Esophagus muscularis mucosa (tissue), 4 donors: ENCODE results near the gene ADAMTSL1. TPM values are rescaled to one million over a fixed set of nuclear protein-coding genes. Genes with fewer than 3 reads are reported as not detected.

ENCODE experiments used
- DNase-seq: peaks from one replicate; pipeline ENCODE4 v3.0.0-alpha.2; 2017; ENCODE audit errors: extremely low spot score
- H3K27ac ChIP-seq, 4 donors: fragments of 200-600 bp; sonication (generic); replicated peaks in 1 of 4; 1 replicate in 3 of 4; 2 replicates in 1 of 4; pipeline ENCODE4 v1.5.1; 2016 to 2019; ENCODE audit warnings: mild to moderate bottlenecking in 1 of 4
- H3K27me3 ChIP-seq, 4 donors: fragments of 200-600 bp; sonication (generic); one replicate each; pipeline versions ENCODE4 v1.5.1 to v1.6.0; 2016 to 2019
- H3K36me3 ChIP-seq, 4 donors: fragments of 200-600 bp; sonication (generic); one replicate each; pipeline ENCODE4 v1.5.1; 2016 to 2019
- H3K4me1 ChIP-seq, 4 donors: fragments of 200-600 bp; sonication (generic); one replicate each; pipeline ENCODE4 v1.5.1; 2016 to 2019
- H3K4me3 ChIP-seq, 4 donors: fragments of 200-600 bp; sonication (generic); 1 replicate in 2 of 4; 2 replicates in 2 of 4; pipeline ENCODE4 v1.5.1; 2016 to 2019; ENCODE audit warnings: mild to moderate bottlenecking in 4 of 4, moderate library complexity in 1 of 4
- H3K9me3 ChIP-seq, 4 donors: fragments of 200-600 bp; sonication (generic); 1 replicate in 3 of 4; 2 replicates in 1 of 4; pipeline ENCODE4 v1.5.1; 2016 to 2019
- EP300 ChIP-seq: sonication (generic); formaldehyde crosslinking; IDR thresholded peaks from one replicate; pipeline ENCODE4 v1.6.1; 2017; ENCODE audit warnings: antibody characterized with exemption
- POLR2A ChIP-seq: fragments of 450-650 bp; IDR thresholded peaks from one replicate; pipeline ENCODE4 v1.6.1; 2017; ENCODE audit warnings: antibody characterized with exemption, moderate library complexity, mild to moderate bottlenecking, low read depth
- POLR2AphosphoS5 ChIP-seq, 2 donors: sonication (generic); formaldehyde crosslinking; IDR thresholded peaks; one replicate each; pipeline ENCODE4 v1.6.1; 2017; ENCODE audit warnings: antibody characterized with exemption in 2 of 2
- WGBS: methylation state at CpG from one replicate; pipeline ENCODE4 v1.1.5; 2018; 5-methylcytosine and 5-hydroxymethylcytosine counted together
- intact Hi-C: fragments of 100-400 bp; cut with DNase I; formaldehyde crosslinking; loops from one replicate; pipeline ENCODE4 v1.15.1; 2023
- total RNA-seq, 4 donors: library from RNA; depleted of rRNA; stranded (reverse); fragments of >200 nt; gene quantifications; one replicate each; pipeline versions ENCODE4 v1.1.0 to v1.2.1, GENCODE V29; 2016
- TF ChIP-seq, protein P1 (sequence below), 3 experiments: fragments of 200-600 bp in 2 of 3; fragments of 450-650 bp in 1 of 3; sonication (generic) in 2 of 3; IDR thresholded peaks; one replicate each; pipeline ENCODE4 v1.5.1; 2017 to 2019; ENCODE audit warnings: antibody characterized with exemption in 3 of 3, mild to moderate bottlenecking in 2 of 3, moderate library complexity in 1 of 3

ADAMTSL1 gene
- total RNA-seq, 4 donors from 2014 or later = 81.7 to 172 (median 145) TPM

DNA sequence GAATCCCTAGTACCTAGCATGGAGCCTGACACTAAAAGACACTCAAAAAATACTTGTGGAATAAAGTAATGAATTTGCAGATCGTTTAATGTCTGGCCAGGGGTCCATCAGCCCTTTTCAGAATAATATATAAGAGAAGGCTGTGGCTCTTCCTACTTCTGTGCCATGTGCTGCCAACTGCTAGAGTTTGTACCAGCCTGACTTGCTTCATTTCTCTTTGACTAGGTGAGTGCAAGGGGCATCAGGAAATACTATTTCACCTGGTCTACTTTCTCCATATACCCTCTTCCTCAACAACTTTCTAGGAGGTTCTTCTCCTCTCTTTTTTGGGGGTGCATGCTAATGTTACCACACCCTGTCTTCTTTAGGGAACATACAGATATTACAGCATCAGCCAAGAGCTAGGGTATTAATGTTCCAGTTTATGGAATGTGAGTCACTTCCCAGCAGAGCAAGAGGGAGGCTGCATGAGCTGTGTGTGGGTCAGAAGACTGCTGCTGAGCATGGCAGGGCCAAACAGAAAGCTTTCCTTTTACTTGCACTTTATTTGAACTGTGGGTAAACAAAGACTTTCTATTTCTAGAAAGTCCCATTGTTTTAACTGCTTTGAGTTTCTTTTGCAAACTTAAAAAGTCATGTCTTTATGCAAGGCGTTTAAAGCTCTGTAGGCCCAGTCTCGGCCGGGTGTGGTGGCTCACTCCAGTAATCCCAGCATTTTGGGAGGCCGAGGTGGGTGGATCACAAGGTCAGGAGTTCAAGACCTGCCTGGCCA lies 158.9 kb downstream of the ADAMTSL1 start:
- intact Hi-C loops = no loop called here
- H3K27me3 ChIP-seq = no peaks in the 10 kb centered on the region
- peaks cover 16 to 39% (median 31%) of the 10 kb centered on the region in 4 donors for H3K4me1 ChIP-seq
- TF ChIP-seq POLR2A (no peak), EP300 (peak; percentile 70), POLR2AphosphoS5 (IDR thresholded peaks at IDR 0.05) (peak; percentile 55 to 73)
- TF ChIP-seq, protein P1, sequence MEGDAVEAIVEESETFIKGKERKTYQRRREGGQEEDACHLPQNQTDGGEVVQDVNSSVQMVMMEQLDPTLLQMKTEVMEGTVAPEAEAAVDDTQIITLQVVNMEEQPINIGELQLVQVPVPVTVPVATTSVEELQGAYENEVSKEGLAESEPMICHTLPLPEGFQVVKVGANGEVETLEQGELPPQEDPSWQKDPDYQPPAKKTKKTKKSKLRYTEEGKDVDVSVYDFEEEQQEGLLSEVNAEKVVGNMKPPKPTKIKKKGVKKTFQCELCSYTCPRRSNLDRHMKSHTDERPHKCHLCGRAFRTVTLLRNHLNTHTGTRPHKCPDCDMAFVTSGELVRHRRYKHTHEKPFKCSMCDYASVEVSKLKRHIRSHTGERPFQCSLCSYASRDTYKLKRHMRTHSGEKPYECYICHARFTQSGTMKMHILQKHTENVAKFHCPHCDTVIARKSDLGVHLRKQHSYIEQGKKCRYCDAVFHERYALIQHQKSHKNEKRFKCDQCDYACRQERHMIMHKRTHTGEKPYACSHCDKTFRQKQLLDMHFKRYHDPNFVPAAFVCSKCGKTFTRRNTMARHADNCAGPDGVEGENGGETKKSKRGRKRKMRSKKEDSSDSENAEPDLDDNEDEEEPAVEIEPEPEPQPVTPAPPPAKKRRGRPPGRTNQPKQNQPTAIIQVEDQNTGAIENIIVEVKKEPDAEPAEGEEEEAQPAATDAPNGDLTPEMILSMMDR (IDR thresholded peaks at IDR 0.05) = no peak
- H3K36me3 ChIP-seq = no peaks in the 10 kb centered on the region
- H3K9me3 ChIP-seq = peaks cover 0 to under 1% (median 0%) of the 10 kb centered on the region in 4 donors
- H3K4me3 ChIP-seq = no peak overlapping the region
- 55% methylated on average over 5 of the region's 5 CpGs for WGBS
- no peak for DNase-seq
- peak overlapping the region; percentile 52 to 77 (median 74) for H3K27ac ChIP-seq

DNA sequence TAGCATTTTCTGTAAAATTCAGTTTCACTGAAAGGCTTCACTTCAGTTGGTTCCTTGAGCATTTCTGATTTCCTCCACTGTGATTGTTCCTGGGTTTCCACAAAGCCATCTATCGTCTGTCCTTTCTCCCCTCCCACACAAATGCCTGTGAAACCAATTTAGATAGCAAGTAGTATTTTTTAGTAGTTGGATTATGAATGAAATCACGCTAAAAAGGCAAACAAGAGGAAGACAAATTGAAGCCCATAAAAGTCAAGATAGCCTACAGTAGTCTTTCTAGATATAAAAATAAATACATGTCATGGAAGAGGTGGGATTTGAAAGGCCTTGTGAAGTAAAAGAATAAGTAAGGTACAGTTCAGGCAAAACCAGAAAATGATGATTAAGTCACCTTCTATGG lies 162.8 kb downstream of the ADAMTSL1 start:
- Histone ChIP-seq H3K4me1 (peaks cover 9 to 32% (median 20%) of the 10 kb centered on the region in 4 donors), H3K4me3 (no peak overlapping the region), H3K27me3 (no peaks in the 10 kb centered on the region), H3K36me3 (peaks cover 0 to 5% (median 0%) of the 10 kb centered on the region in 4 donors), H3K27ac (no peak overlapping the region), H3K9me3 (no peaks in the 10 kb centered on the region)
- TF ChIP-seq, protein P1 (IDR thresholded peaks at IDR 0.05) = no peak
- TF ChIP-seq POLR2AphosphoS5 (IDR thresholded peaks at IDR 0.05) (no peak), POLR2A (no peak), EP300 (no peak)
- no peak for DNase-seq
- intact Hi-C loops = no loop called here
- 60% methylated on average over 2 of the region's 2 CpGs for WGBS

DNA sequence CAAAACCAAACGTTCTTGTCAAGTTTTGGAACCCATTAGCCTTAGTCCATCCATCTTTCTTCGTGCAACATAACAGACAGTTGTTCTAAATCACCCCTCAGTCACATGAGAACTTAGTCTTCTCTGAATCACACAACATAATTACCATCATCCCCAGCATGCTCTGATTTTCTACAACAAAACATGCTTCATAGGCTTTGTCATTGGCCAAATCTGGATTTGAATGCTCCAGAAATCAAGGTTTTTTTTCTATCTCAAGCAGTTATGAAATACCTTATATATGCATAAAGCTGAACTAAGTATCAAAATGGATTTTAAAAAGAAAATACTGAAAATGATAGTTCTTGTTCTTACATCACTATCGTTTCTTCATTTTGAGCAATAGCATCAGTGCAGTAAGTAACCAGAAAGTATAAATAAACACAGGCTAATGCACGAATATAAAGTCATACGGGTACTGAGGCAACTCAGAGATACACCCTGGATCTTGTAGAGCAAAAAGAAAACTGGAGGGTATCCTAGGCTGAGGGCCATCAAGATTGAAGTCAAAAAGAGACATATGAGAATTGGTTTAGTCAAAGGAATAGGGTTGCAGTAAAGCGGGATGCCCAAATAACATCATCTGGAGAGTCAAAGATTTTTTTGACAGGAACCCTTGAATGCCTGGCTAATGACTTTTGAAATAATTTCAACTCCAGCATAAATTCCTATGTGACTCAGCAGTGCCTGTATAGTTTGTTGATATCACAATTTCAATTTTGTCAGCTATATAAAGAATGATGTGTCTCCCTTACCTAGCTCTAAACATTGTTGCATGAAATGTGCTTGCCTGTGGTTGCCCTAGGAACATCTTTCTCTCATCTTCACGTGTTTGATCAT lies 164.7 kb downstream of the ADAMTSL1 start:
- H3K27ac ChIP-seq = no peak overlapping the region
- H3K36me3 ChIP-seq = peaks cover 0 to 5% (median 0%) of the 10 kb centered on the region in 4 donors
- DNase-seq = no peak
- no peak overlapping the region for H3K4me3 ChIP-seq
- H3K27me3 ChIP-seq = no peaks in the 10 kb centered on the region
- peaks cover 0 to 14% (median 5%) of the 10 kb centered on the region in 4 donors for H3K4me1 ChIP-seq
- intact Hi-C loops = no loop called here
- no peak for TF ChIP-seq POLR2A
- no peak for TF ChIP-seq POLR2AphosphoS5 (IDR thresholded peaks at IDR 0.05)
- no peak for TF ChIP-seq EP300
- TF ChIP-seq, protein P1 (IDR thresholded peaks at IDR 0.05) = no peak
- 73% methylated on average over 7 of the region's 7 CpGs for WGBS
- no peaks in the 10 kb centered on the region for H3K9me3 ChIP-seq

DNA sequence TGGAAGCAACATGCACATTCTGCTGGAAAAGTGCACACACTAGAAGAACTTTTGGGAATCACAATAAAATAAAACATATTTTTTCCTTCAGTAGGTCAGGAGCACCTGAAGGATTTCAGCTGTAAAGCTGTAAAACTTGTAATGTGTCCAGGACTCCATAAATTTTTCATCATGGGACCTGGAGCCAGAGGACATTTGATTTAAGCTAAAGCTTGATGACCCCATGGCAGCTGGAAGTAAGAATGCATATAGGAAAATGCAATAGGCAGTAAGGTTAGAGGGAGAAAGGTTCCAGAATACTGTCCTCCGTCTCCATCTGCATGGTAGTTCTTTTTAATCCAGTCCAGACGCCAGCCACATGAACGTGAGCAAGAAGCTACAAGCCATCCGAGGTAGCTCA lies 166.0 kb downstream of the ADAMTSL1 start:
- TF ChIP-seq POLR2A = no peak
- intact Hi-C loops = no loop called here
- DNase-seq = no peak
- Histone ChIP-seq H3K4me1 (peaks cover 0 to 9% (median 4%) of the 10 kb centered on the region in 4 donors), H3K4me3 (no peak overlapping the region), H3K9me3 (no peaks in the 10 kb centered on the region), H3K27me3 (no peaks in the 10 kb centered on the region), H3K36me3 (peaks cover 0 to 5% (median 0%) of the 10 kb centered on the region in 4 donors), H3K27ac (no peak overlapping the region)
- 88% methylated on average over 4 of the region's 4 CpGs for WGBS
